Neutrophil (primary cell): ENCODE data around the gene ARHGAP25.
A peak's percentile ranks its signal among the peaks of the same experiment; 100 is the strongest.

Experiments
- H3K27ac ChIP-seq: fragments of 200-600 bp; sonication (generic); 2 replicates; pipeline ENCODE4 v1.5.1; 2016; ENCODE audit warnings: mild to moderate bottlenecking, moderate library complexity
- H3K27me3 ChIP-seq: fragments of 200-600 bp; sonication (generic); 2 replicates; pipeline ENCODE4 v1.6.0; 2016; ENCODE audit warnings: mild to moderate bottlenecking
- H3K36me3 ChIP-seq: fragments of 200-600 bp; sonication (generic); 2 replicates; pipeline ENCODE4 v1.5.1; 2017
- H3K4me1 ChIP-seq, 2 experiments: fragments of 200-600 bp in 1 of 2; sonication (generic) in 1 of 2; 1 replicate in 1 of 2; 2 replicates in 1 of 2; pipeline versions ENCODE4 v1.5.1 to v1.6.1; 2013 to 2016; ENCODE audit warnings: low read depth in 1 of 2, low read length in 1 of 2, mild to moderate bottlenecking in 1 of 2, moderate library complexity in 1 of 2; ENCODE audit not compliant: control insufficient read depth in 1 of 2, insufficient read depth in 1 of 2
- H3K4me3 ChIP-seq, 2 experiments: fragments of 200-600 bp in 1 of 2; sonication (generic) in 1 of 2; 1 replicate in 1 of 2; 2 replicates in 1 of 2; pipeline ENCODE4 v1.5.1; 2013 to 2016; ENCODE audit warnings: low read depth in 1 of 2, low read length in 1 of 2, mild to moderate bottlenecking in 1 of 2, moderate library complexity in 1 of 2
- H3K9me3 ChIP-seq: fragments of 200-600 bp; sonication (generic); 2 replicates; pipeline ENCODE4 v1.5.1; 2016
- TF ChIP-seq, protein P1 (sequence below): fragments of 200-600 bp; sonication (generic); IDR thresholded peaks from 2 replicates; pipeline ENCODE4 v1.5.1; 2016; ENCODE audit warnings: antibody characterized with exemption

The ARHGAP25 gene

DNA sequence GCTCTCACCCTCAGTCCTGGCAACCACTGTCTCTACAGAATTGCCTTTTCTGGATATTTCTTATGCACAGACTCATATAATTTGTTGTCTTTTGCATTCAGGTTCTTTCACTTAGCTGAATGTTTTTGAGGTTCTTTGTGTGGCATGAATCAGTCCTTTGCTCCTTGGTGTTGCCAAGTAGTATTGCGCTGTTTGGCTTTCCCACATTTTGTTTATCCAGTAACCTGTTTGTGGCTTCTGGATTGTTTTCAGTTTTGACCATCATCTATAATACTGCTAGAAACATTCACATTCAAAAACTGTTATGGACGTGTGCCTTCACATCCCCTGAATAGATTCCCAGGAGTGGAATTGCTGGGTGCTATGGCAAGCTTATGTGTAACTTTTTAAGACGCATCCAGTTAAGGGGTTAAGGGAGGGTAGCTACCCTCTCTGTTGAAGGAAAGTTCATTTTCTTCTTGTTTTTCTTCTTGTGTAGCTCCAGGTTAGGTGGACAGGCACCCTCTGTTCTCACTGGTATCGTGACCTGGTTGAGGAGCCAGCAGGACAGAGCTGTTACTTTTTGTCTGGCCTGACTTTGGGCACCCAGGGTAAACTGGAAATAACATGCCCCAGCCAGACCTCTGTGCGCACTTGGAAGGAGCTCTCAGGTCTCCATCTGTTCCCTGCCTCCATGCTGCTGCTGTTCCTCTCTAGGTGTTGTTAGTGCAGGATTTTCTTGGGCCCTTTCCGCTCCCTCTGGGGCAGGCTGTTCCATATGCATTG is 29.6 kb downstream of the ARHGAP25 start:
- H3K36me3 ChIP-seq, result no peaks in the 10 kb centered on the region
- H3K27ac ChIP-seq, result peak overlapping the region; percentile 99
- H3K4me3 ChIP-seq, result peak overlapping the region; percentile 49 to 57
- no peaks in the 10 kb centered on the region for H3K9me3 ChIP-seq
- H3K4me1 ChIP-seq, result peaks cover 87 to 88% of the 10 kb centered on the region in 2 experiments
- TF ChIP-seq, protein P1, sequence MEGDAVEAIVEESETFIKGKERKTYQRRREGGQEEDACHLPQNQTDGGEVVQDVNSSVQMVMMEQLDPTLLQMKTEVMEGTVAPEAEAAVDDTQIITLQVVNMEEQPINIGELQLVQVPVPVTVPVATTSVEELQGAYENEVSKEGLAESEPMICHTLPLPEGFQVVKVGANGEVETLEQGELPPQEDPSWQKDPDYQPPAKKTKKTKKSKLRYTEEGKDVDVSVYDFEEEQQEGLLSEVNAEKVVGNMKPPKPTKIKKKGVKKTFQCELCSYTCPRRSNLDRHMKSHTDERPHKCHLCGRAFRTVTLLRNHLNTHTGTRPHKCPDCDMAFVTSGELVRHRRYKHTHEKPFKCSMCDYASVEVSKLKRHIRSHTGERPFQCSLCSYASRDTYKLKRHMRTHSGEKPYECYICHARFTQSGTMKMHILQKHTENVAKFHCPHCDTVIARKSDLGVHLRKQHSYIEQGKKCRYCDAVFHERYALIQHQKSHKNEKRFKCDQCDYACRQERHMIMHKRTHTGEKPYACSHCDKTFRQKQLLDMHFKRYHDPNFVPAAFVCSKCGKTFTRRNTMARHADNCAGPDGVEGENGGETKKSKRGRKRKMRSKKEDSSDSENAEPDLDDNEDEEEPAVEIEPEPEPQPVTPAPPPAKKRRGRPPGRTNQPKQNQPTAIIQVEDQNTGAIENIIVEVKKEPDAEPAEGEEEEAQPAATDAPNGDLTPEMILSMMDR, result no peak
- no peaks in the 10 kb centered on the region for H3K27me3 ChIP-seq

DNA sequence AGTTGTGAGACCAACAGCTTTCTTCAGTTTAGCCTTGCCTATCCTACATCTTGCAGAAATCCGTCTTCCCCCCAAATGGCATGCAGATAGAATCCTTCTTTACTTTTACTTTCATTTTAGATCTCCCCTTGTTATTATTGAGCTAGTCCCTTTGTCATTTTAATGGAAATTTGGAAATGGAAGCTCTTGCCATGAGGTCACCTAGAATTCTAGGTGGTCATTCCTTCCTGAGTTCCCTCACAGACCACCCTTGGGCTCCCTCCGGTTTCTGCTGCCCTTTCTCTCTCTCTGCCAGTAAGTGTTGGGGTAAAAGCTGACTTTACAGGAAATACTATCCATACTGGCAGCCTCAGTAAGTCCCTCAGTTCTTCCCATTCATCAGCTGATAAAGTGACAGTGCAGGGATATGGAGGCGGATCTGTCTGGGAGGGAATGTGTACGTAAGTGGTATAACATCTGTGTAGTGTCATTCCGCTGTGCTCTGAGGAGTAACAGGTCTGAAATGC is 30.2 kb downstream of the ARHGAP25 start:
- peak overlapping the region; percentile 49 to 57 for H3K4me3 ChIP-seq
- H3K9me3 ChIP-seq, result no peaks in the 10 kb centered on the region
- H3K27me3 ChIP-seq, result no peaks in the 10 kb centered on the region
- peak overlapping the region; percentile 99 for H3K27ac ChIP-seq
- peaks cover 91 to 92% of the 10 kb centered on the region in 2 experiments for H3K4me1 ChIP-seq
- TF ChIP-seq, protein P1, result no peak
- no peaks in the 10 kb centered on the region for H3K36me3 ChIP-seq

DNA sequence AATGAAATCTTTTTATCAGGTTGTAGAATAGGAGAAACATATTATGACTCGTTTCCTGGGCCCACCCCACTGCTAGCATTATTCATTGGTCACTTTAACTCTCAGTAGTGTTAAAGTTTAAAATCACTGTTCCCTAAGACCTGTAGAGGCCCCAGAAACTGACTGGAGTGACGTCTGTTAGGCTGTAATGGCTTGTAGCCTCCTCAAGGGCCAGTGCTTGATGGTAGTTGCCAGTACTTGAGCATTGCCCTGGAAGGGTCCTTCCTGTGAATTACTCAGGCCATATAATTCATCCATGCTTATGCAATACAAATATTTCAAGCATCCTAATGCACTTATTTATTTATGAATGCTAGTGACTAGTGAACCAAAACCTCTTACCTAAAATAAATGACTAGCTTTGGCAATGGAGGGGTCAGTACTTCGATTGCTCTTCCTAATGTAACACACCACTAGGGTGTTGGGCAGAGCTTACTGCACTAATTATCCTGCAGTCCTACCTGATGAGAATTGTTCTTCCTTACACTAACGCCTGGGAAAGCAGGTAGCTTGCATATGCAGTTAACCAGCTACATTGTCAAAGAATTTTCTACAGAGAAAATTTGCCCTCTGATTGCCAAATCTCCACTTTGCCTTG is 31.2 kb downstream of the ARHGAP25 start:
- Histone ChIP-seq H3K4me1 (peaks cover 95% of the 10 kb centered on the region in 2 experiments), H3K27ac (peak overlapping the region; percentile 99), H3K4me3 (peak overlapping the region; percentile 49 to 57), H3K36me3 (no peaks in the 10 kb centered on the region), H3K27me3 (no peaks in the 10 kb centered on the region), H3K9me3 (no peaks in the 10 kb centered on the region)
- TF ChIP-seq, protein P1, result peak; percentile 29

DNA sequence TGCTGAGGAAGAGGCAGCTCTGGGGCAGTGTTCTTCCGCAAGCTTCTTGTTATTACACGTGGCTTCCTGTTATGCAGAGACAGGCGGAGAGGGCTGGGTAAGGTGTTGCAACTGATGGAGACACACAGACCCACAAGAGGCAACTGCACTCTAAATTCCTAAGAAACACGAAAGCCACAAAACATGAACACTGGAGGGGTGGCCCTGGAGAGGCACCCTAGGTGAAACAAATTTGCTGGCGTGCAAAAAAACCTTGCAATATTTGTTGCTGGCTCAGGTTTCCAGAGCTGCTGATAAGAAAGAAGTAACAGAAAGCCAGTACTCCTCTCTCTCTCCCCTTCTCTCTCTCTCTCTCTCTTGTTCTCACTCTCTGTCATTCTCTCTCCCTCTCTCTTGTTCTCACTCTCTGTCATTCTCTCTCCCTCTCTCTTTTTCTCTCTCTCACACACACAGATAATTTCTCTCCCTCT is 31.8 kb downstream of the ARHGAP25 start:
- no peaks in the 10 kb centered on the region for H3K9me3 ChIP-seq
- H3K36me3 ChIP-seq, result no peaks in the 10 kb centered on the region
- H3K27me3 ChIP-seq, result no peaks in the 10 kb centered on the region
- H3K4me3 ChIP-seq, result peak overlapping the region; percentile 49 to 57
- TF ChIP-seq, protein P1, result peak; percentile 43
- peaks cover 100% of the 10 kb centered on the region in 2 experiments for H3K4me1 ChIP-seq
- peak overlapping the region; percentile 99 for H3K27ac ChIP-seq

DNA sequence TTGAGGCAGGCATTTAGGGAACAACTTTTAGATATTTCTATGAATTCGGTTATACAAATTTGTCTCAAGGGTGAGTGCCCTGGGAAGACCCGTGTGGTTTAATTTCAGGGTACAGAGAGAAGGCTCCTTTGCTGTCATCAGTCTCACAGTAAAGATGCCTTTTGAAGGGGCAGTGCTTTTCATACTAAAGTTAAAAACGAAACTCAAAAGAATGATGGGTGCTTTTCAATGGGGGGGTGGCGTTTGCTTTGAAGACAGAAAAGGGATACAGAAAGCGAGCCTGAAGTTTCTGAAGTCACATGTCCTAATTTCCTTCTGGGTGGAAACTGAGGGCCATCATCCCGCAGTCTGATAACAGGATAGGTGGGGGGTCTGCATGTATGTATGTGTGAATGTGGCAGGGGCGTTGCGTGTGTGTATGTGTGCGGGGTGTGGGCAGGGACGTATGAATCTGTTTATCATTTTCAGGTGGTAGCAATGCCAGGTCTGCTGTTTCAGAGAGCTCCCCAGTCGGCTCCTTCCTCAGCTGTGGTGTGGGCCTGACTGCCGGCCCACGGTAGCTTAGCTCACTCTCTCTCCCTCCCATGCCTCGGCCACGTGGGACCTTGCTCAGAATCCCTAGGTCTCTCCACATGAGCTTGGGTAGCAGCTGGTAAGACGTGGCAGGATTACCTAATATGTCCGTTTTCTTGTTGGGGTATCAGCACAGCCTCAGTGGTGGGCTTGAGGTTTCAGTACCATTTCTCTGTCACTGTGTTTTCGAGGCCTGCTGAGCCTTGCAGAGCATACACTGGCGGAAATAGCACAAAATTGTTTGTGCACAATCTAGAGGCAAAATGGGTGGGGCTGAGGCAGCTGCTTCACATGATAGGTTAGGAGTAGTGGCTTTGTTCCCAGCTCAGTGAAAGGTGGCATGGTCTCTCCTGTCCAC is 32.7 kb downstream of the ARHGAP25 start:
- Histone ChIP-seq H3K9me3 (no peaks in the 10 kb centered on the region), H3K27me3 (no peaks in the 10 kb centered on the region), H3K27ac (peak overlapping the region; percentile 99), H3K36me3 (no peaks in the 10 kb centered on the region), H3K4me3 (peak overlapping the region; percentile 49 to 57), H3K4me1 (peaks cover 100% of the 10 kb centered on the region in 2 experiments)
- TF ChIP-seq, protein P1, result no peak
